Epidermal melanocyte (primary cell): ENCODE measurements around the gene RHOD.

ENCODE experiments used
- DNase-seq: peaks from one replicate; pipeline ENCODE4 v3.0.0; 2011; ENCODE audit warnings: low spot score; ENCODE audit not compliant: insufficient read length

The RHOD gene, protein sequence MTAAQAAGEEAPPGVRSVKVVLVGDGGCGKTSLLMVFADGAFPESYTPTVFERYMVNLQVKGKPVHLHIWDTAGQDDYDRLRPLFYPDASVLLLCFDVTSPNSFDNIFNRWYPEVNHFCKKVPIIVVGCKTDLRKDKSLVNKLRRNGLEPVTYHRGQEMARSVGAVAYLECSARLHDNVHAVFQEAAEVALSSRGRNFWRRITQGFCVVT

DNA sequence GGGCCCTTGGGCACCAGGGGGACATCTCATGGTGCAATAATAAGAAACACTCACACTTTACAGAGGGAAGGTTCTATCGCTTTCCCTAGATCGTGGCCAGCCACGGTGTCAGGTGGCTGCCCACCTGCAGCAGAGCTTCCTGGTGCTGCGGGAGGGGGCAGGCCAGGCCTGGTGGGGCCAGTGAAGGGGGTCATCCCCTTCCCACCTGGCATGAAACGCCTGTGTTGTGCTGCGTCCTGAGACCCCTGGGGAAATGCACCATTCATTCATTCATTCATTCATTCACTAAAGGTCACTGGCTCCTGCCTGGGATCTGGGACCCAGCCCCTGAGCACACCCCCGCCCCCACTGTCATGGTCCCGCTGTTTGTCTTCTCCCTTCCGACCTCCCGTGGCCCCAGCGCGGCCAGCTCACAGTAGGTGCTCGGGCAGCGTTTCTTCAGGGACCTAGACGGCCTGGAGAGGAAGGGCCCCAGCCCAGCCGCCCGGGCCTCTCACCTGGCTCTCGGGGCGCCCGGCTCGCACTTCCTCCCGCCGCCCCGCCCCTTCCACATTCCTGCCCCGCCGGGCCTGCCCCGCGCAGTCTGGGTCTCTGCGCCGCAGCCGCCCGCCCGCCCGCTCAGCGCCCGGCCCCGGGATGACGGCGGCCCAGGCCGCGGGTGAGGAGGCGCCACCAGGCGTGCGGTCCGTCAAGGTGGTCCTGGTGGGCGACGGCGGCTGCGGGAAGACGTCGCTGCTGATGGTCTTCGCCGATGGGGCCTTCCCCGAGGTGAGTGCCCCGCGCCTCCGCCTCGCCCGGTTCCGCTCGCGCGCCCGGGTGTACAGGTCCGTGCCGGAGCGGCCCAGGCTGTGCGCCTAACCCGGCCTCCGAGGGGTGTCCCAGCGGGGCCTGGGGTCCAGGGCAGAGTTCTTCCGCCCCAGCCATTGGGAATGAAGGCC, at the start of gene RHOD:
Gene RHOD, plus strand, starts transcription at position 581 of the 938 bp plus-strand sequence. Its CDS starts 56 bp downstream, at position 637.
- no peak for DNase-seq

DNA sequence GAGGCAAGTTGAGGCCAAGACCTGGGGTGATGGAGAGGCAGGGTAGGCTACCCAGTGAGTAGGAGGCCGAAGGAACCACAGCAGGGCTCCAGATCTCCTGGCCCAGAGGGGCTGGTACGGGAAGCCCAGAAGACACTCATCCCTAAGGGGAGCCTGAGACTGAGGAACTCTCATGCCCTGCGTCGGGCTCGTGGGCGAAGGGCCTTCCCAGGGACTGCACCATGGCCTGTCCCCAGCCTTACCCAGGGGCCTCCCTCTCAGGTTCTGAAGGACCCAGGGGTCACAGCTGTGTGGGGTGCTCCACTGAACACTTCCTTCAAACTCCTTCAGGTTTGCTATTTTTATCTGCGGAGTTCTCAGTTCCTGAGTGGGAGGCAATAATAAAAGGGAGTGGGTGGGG, 49.5 kb upstream of the RHOD start:
- no peak for DNase-seq

DNA sequence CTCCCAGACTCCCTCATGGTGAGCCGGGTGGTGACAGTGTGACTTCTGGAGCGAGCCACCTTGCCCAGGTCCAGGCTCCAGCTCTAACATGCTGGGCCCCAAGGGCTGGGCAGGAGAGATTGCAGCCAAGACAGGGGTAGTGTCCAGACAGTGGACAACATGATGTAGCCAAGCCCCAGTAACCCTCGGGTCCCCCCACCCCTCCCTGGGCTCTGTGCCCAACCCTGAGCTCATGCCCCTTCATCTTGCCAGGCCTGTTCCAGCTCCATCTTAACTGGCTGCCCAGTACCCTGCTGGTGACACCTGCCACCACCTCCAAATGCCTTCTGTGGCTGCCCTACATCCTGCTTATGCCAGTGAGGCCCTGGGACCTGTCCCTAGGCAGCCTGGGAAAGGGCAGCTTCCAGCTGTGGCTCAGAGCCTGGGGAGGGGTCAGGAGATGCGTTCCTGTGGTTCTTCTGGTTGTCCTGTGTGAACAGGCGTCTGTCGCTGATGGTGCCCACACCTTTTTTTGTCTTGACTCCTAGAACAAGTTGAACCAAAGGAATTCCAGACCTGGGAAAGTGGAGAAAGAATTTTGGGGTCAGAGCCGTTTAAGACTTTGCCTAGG, 46.2 kb upstream of the RHOD start:
- DNase-seq = no peak

DNA sequence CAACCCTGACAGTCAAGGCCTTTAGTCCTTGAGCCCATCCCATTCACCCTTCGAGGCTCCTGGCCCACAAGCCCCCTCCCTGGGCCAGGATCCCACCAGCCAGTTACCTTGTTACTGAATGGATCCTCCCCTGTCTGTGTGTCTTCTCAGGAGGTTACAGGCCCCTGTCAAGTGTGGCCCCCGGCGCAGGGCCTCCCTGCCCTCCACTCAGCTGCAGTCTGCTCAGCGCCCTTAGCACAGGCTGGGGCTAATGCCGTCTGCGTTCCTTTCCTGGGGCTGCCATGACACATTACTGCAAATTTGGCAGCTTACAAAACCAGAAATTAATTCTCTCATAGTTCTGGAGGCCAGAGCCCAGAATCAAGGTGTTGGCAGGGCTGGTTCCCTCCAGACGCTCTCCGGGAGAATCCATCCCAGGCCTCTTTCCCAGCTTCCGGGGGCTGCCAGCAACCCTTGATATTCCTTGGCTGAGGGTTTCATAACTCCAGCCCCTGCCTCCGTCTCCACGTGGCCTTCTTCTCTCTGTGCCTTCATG, 43.1 kb upstream of the RHOD start:
- DNase-seq = no peak

DNA sequence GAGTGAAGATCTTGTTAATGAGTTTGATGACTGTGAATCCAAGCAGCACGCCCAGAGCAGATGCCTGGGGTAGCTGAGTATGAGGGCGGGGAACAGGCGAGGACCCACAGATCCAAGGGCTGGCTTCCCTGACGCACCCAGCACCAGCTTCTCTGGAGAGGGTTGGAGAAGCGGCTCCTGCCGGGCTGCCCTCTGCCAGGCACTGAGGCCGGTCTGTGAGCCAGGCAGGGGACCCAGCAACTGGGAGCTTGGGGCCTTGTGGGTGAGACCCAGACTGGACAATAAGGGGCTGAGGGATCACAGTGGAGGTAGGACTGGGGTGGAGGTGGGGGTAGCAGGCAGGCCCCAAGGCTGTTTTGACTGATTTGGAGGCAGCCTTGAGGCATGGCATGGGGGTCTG, 42.3 kb upstream of the RHOD start:
- DNase-seq = no peak

DNA sequence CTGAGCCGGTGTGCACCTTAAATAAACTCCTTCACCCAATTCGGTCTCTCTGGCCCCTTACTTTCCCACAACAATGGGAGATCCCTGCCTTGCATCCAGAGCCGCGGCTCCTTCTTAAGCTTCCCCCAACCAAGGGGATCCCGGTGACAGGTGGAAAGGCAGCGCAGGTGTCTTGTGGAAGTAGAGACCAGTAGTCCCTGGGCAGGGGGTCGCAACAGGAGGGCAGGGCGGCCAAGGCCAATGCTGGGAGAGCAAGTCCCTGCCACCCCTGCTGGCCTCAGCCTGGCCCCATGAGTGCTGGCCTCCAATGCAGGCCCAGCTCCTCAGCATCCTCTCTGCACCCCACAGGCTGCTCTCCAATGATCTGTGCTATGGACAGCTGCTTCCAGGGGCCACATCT, 41.6 kb upstream of the RHOD start:
- no peak for DNase-seq

DNA sequence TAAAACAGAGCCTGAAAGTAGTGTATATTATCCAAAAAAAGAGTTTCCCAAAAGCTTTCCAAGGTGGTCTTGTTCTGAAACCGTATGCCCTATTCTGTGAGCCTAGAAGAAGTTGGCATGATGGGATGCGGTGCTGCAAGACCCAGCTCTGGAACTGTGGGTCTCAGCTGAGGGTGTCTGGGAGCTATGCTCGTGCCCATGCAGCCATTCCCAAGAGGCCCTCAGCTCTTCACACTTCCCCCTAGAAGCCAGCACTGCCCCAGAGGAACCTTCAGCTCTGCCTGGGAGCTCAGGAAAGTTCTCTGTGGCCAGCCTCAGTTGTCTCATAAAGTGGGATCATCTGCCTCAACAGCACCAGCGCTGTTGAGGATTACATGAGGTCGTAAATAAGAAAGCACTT, 40.1 kb upstream of the RHOD start:
- DNase-seq = no peak

DNA sequence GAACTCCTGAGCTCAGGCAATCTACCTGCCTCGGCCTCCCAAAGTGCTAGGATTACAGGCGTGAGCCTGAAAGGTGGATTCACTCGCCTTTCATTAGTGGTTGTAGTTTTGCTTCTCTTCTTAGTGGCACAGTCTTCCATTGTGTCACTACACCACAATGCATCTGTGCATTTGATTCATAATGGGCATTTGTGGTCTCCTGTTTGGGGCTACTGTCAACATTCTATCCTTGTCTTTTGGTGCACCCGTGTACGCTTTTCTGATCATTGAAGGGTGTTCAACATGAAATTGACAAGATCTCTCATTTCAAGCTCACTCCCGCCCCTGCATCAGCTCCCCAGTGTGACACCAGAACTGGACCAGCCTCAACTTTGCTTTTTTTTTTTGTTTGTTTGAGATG, 35.7 kb upstream of the RHOD start:
- no peak for DNase-seq

DNA sequence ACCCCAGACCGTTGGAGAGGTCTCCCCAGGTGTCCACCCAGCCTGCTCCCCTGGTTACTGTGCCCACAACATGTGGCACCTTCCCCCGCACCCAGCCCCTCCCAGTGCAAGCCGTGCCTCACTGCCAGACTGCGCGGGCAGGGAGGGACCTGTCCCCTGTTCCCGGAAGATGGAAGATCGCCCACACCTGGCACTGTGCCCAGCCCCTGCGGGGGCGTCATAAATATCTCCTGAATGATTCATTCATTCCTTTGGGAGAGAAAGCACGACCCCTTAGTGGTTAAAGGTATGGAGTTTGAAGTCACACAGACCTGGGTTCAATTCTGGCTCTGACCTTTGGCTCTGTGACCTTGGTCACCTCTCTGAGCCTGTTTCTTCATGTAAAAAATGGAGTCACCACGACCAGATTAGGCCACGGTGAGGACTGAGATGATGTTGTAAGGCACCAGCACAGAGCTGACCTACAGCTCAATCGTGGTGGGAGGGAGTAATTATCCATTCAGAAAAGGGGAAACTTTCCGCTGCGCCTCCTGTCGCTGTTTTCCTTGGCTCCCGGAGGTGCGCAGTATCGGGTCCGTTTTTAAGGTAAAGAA, 34.2 kb upstream of the RHOD start:
- DNase-seq = no peak

DNA sequence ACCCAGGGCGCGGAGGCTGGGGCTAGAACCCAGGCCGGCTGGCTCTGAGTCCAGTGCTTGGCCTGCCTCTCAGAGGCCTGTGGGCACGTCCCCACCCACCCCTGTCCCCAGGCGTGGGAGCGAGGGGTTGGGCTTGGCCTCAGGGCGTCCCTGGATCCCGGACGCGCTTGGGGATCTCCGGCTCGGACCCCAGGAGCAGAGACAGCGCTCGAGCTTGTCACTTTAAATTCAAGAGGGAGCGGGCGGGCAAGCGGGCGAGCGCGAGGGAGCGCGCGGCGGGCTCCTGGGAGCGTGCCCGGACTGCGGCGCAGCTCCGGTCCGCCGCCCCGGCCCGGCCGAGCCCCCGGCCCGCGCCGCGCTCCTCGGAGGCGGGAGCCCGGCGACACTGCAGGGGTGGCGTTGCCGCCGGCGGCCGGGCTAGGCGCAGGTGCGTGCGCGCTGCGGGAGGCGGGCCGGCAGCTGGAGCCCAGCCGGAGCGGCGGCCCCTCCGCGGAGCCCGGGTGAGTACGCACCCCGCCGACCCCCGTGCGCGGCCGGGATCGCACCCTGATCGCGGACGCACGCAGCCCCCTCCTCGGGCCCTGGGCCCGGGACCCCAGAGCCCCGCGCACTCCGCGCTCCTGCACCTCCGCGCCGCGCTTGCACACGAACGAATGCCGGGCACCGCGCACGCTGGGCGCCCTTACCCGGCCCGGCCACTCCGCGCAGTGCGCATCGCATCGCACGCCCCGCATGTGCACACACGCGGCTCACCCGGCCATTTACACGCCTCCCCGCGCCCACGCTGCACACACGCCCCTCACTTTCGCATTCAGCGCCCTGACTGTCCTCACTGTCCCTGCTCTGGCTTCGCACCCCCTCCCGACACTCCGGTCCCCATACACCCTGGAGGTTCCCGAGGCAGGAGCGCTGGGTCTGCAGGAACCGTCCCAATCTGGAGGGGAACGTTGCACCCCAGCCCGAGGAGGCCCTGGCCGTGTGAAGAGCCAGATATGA, 33.4 kb upstream of the RHOD start, which contains the start of gene SYT12:
Gene SYT12, plus strand, starts transcription at position 174 of the 996 bp plus-strand sequence. CDS start 7,011 bp downstream, outside the sequence.
- DNase-seq = no peak

DNA sequence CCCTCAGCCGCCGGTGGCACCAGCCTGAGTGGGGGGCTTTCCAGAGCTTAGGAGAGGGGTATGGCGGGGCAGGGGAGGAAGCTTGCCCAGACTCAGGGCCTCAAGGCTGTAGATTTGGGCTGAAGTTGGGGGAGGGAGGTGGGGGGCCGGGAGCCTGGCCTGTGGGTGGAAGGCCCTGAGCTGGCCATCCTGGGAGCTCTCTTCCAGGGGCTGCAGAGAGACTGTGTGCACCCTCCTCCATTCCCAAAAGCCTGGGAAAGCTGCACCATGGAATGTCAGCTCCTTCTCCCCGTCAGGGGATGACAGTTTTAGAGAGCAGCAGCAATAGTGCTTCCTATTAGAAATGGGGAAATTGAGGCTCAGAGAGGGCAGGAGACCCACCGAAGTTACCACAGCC, 32.7 kb upstream of the RHOD start:
- DNase-seq = no peak

DNA sequence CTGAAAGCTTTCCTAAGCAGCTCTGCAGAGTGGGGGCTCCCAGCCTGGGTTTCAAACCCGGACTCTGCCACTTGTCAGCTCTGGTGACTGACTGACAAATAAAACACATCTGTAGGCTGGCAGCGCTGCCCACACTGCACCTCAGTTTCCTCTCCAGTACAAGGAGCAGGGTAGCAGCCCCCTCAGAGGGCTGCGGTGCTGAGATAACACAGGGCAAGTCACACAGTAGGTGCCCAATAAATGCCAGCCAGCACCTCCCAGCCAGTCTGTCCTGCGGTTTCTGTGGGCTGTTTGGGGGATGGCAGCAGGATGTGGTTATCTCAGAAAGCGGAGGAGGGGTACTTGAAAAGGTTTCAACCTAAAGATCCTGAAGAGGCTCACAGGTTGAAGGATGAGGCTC, 32.2 kb upstream of the RHOD start:
- no peak for DNase-seq

DNA sequence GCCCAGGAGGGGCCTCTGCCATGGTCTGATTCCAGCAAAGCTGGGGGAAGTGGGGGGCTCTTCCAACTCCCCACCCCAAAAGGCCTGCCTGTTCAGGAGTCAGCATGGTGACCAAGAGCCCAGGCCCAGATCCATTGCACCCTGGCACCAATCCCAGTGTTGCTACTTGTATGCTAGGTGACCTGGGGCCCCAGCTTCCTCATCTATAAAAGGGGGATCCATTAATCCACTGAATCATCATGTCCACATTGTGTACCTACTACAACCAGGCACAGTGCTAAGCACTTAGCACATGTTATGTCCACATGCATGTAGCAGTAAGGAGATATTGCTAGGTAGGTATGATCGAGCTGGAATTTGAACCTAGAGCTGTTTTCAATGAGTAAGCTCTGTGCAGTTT, 31.7 kb upstream of the RHOD start:
- DNase-seq = no peak

DNA sequence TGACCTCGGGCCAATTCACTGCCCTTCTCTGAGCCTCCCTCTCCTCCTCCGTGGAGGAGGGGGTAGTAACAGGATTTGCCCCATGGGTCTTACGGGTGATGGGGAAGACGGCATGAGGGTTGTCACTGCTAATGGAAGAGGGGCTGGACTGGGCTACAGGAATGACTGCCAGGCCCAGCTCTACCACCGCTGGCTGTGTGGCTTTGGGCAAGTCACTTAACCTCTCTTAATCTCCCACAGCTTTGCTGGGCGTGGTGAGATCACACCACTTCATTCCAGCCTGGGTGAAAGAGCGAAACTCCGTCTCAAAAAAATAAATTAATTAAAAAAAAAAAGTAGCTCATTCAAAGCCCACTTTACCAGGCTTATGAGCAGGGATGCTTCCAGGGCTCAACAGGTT, 30.9 kb upstream of the RHOD start:
- no peak for DNase-seq

DNA sequence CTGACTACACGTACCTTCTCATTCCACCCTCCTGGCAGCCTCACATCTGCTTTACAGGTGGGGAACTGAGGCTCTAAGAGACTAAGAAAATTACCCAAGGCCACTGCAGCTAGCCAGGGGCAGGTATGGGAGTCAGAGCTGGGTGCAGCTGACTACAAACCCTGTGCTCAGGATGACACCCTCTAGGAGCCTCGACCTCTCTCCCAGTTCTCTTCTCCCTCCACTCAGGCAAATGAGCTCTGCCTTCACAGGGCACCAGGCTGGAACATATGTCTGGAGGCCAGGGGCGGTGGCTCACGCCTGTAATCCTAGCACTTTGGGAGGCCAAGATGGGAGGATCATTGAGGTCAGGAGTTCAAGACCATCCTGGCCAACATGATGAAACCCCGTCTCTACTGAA, 29.7 kb upstream of the RHOD start:
- no peak for DNase-seq

DNA sequence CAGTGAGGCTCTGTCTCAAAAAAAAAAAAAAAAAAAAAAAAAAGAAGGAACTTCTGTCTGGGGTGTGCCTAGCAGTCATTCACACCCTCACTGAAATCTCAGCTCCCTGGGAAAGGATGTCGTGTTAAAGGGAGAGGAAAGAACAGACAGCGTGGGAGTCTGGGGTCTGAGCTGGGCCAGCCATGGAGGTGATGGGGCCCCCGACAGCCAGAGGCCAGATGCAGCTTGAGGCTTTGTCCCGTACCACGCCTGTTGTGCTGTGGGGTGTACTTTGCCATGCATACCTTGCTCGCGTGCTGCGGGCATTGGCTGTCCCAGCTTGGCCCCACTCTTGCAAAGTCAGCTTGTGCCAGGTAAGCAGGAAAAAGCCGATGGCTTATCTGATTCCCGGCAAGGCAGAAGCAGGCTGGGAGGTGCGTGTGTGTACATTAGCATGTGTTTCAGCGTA, 29.1 kb upstream of the RHOD start:
- no peak for DNase-seq

DNA sequence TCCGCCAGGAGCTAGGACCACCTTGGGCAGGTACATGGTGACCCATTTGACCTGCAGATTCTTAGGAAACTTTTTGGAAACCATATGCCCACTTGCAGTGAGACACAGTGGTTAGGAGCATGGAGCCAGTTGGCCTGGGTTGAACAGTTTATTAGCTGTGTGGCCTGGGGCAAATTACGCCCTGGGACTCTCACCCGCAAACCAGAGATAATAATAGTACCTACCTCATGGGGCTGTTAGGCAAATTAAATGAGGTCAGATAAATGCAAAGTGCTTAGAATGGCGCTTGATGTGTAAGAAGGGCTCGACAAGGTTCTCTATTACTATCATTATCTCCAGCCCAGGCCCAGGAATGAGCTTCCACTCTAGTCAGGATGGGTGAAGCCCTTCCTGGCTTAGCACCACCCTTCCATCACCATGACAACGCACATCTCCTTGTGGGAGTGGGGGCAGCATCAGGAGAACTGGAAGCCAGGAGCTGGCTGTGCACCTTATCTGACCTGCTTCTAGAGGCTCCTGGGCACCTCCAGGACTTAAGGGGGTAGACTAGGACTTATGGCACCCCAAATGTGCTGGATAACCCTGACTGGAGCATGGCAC, 28.6 kb upstream of the RHOD start:
- DNase-seq = no peak

DNA sequence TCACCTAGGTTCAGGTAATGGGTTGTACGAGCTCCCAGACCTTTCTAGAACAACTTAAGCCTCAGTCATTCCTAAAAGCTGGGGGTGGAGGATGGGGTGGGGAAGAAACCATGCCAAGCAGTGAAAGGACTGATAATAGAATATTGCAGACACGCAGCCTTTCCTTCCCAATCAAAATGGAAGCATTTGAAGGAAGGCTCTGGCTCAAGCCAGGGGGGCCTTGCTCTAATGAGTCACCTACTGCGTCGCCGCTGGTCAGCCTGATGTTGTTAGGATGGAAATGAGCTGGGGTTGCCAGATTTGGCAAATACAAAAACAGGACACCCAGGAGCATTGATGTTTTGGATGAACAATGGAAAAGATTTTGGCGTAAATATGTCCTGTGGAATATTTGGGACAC, 27.5 kb upstream of the RHOD start:
- no peak for DNase-seq

DNA sequence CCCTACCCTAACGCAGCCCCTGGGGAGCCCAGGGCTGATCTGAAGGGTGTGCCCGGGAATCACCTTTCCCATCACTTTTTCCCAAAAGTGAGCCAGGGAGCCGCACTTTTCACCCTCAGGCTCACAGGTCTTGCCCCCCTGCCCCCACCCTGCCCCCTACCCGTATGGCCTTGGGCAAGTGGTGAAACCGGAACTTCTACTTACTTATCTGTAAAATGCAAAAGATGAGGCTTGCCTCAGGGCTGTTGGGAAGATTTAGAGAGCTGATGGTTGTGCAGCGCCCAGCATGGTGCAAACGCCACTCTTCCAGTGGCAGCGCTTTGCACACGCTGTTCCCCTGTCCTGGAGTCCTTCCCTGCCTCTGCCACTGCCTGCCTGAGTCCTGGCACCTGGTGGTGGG, 25.7 kb upstream of the RHOD start:
- DNase-seq = no peak
